KMS-11 (cell line): ENCODE measurements around the gene GLMP.

ENCODE experiments used
- H2AFZ ChIP-seq: fragments of 200-600 bp; sonication (generic); 2 replicates; pipeline ENCODE4 v1.6.1; 2016; ENCODE audit warnings: antibody characterized with exemption, mixed run types, low read depth
- H3K27ac ChIP-seq: fragments of 200-600 bp; sonication (generic); 2 replicates; pipeline ENCODE4 v1.6.1; 2016; ENCODE audit warnings: mild to moderate bottlenecking, mixed run types
- H3K27me3 ChIP-seq: fragments of 200-600 bp; sonication (generic); 2 replicates; pipeline ENCODE4 v1.6.1; 2017; ENCODE audit warnings: mild to moderate bottlenecking, low read depth, mixed run types, moderate library complexity; ENCODE audit not compliant: insufficient read depth
- H3K36me3 ChIP-seq: fragments of 200-600 bp; sonication (generic); 2 replicates; pipeline ENCODE4 v1.6.1; 2017; ENCODE audit warnings: mild to moderate bottlenecking, mixed run types; ENCODE audit not compliant: insufficient read depth
- H3K4me1 ChIP-seq: fragments of 200-600 bp; sonication (generic); 2 replicates; pipeline ENCODE4 v1.6.1; 2016; ENCODE audit warnings: mild to moderate bottlenecking, low read depth, mixed run types; ENCODE audit not compliant: poor library complexity, severe bottlenecking
- H3K4me2 ChIP-seq: fragments of 200-600 bp; sonication (generic); 2 replicates; pipeline ENCODE4 v1.7.0; 2016; ENCODE audit warnings: mild to moderate bottlenecking, mixed run types
- H3K4me3 ChIP-seq: fragments of 200-600 bp; sonication (generic); IDR thresholded peaks from 2 replicates; pipeline ENCODE4 v1.6.1; 2017; ENCODE audit warnings: low read depth, low read length, mixed read lengths; ENCODE audit not compliant: insufficient read depth
- H3K79me2 ChIP-seq: fragments of 200-600 bp; sonication (generic); 2 replicates; pipeline ENCODE4 v1.6.1; 2016; ENCODE audit warnings: low read depth, mixed run types; ENCODE audit not compliant: insufficient read depth
- H3K9ac ChIP-seq: fragments of 200-600 bp; sonication (generic); 2 replicates; pipeline ENCODE4 v1.6.1; 2016; ENCODE audit warnings: mild to moderate bottlenecking, mixed run types
- H4K20me1 ChIP-seq: fragments of 200-600 bp; sonication (generic); 2 replicates; pipeline ENCODE4 v1.6.1; 2016; ENCODE audit warnings: mild to moderate bottlenecking, mixed run types; ENCODE audit not compliant: insufficient read depth
- CTCF ChIP-seq: fragments of 200-600 bp; sonication (generic); conservative IDR thresholded peaks from 2 replicates; pipeline ENCODE4 v1.6.1; 2017; ENCODE audit warnings: low read depth, mild to moderate bottlenecking, antibody characterized with exemption, low read length, moderate library complexity, mixed read lengths

GLMP gene

GRCh38 chr1:156293098-156293434 is 2.4 kb downstream of the GLMP start:
- Histone ChIP-seq H3K27ac (no peak overlapping the region), H3K36me3 (no peaks in the 10 kb centered on the region), H3K9ac (no peak overlapping the region), H3K4me2 (no peak overlapping the region), H3K27me3 (no peaks in the 10 kb centered on the region), H4K20me1 (no peaks in the 10 kb centered on the region), H3K79me2 (no peaks in the 10 kb centered on the region), H3K4me1 (peaks cover 15% of the 10 kb centered on the region), H3K4me3 (no peak overlapping the region), H2AFZ (no peak overlapping the region)
- no peak for TF ChIP-seq CTCF

GRCh38 chr1:156291226-156292061 is 4.0 kb downstream of the GLMP start:
- no peaks in the 10 kb centered on the region for H4K20me1 ChIP-seq
- no peaks in the 10 kb centered on the region for H3K27me3 ChIP-seq
- peak overlapping the region; percentile 11; the same call in 1 of the 2 replicates for H3K9ac ChIP-seq
- peaks cover 15% of the 10 kb centered on the region for H3K4me1 ChIP-seq
- H3K4me3 ChIP-seq, result peak overlapping the region; percentile 94
- no peaks in the 10 kb centered on the region for H3K79me2 ChIP-seq
- peak overlapping the region; percentile 48 for H3K4me2 ChIP-seq
- no peak for TF ChIP-seq CTCF
- H2AFZ ChIP-seq, result peak overlapping the region; percentile 64
- H3K27ac ChIP-seq, result no peak overlapping the region
- no peaks in the 10 kb centered on the region for H3K36me3 ChIP-seq

GRCh38 chr1:156289857-156290256 is 5.6 kb downstream of the GLMP start:
- Histone ChIP-seq H2AFZ (no peak overlapping the region), H4K20me1 (no peaks in the 10 kb centered on the region), H3K27ac (no peak overlapping the region), H3K4me1 (peaks cover 15% of the 10 kb centered on the region), H3K4me2 (no peak overlapping the region), H3K9ac (no peak overlapping the region), H3K27me3 (no peaks in the 10 kb centered on the region), H3K4me3 (no peak overlapping the region), H3K36me3 (no peaks in the 10 kb centered on the region), H3K79me2 (no peaks in the 10 kb centered on the region)
- TF ChIP-seq CTCF, result no peak

- Histone ChIP-seq H3K4me1 (peaks cover 27% of the 10 kb centered on the region), H4K20me1 (no peaks in the 10 kb centered on the region), H3K4me2 (no peak overlapping the region), H3K27me3 (no peaks in the 10 kb centered on the region), H3K27ac (no peak overlapping the region), H2AFZ (no peak overlapping the region), H3K4me3 (no peak overlapping the region), H3K79me2 (peaks cover 31% of the 10 kb centered on the region), H3K36me3 (no peaks in the 10 kb centered on the region), H3K9ac (no peak overlapping the region)
- no peak for TF ChIP-seq CTCF
Observed at GRCh38 chr1:156286061-156286460, 9.4 kb downstream of the GLMP start.
